ENCODE measurements around the gene ODC1.

ODC1 gene

DNA sequence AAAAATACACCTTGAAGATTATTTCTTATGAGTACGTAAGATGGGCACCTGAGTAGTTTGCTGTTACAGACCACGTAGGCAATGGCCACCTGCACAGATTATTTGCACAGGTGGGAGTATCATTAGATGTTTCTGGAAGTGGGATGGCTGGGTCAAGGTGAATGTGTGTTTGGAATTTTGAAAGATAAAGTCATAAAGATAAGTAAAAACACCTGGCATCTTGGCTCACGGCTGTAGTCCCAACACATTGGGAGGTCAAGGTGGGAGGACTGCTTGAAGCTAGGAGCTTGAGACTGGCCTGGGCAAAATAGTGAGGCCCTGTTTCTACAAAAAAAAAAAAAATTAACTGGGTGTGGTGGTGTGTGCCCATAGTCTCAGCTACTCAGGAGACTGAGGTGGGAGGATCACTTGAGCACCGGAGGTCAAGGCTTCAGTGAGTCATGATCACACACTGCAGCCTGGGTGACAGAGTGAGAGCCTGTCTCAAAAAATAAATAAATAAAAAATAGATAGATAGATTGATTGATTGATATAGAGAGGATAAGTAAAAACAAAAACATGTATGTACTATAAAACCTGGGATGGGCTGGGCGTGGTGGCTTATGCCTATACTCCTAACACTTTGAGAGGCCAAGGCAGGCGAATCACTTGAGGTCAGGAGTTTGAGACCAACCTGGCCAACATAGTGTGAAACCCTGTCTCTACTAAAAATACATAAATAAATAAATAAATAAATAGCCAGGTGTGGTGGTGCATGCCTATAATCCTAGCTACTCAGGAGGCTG is 30.4 kb downstream of the ODC1 start:
- no peak for DNase-seq (ENCODE audit: low spot score)
- TF ChIP-seq, protein P1, sequence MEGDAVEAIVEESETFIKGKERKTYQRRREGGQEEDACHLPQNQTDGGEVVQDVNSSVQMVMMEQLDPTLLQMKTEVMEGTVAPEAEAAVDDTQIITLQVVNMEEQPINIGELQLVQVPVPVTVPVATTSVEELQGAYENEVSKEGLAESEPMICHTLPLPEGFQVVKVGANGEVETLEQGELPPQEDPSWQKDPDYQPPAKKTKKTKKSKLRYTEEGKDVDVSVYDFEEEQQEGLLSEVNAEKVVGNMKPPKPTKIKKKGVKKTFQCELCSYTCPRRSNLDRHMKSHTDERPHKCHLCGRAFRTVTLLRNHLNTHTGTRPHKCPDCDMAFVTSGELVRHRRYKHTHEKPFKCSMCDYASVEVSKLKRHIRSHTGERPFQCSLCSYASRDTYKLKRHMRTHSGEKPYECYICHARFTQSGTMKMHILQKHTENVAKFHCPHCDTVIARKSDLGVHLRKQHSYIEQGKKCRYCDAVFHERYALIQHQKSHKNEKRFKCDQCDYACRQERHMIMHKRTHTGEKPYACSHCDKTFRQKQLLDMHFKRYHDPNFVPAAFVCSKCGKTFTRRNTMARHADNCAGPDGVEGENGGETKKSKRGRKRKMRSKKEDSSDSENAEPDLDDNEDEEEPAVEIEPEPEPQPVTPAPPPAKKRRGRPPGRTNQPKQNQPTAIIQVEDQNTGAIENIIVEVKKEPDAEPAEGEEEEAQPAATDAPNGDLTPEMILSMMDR (IDR thresholded peaks at IDR 0.05; ENCODE audit: extremely low read depth, insufficient read depth, missing control alignments), result no peak
- in situ Hi-C loops (cut with MboI; ENCODE audit: low pct_unique_long_range_greater_than_20kb, low sequenced_read_pairs, unreplicated experiment), result loop anchor here (5.0 kb wide), 1 partner anchor 285 kb away; no protein-coding TSS in a partner anchor

DNA sequence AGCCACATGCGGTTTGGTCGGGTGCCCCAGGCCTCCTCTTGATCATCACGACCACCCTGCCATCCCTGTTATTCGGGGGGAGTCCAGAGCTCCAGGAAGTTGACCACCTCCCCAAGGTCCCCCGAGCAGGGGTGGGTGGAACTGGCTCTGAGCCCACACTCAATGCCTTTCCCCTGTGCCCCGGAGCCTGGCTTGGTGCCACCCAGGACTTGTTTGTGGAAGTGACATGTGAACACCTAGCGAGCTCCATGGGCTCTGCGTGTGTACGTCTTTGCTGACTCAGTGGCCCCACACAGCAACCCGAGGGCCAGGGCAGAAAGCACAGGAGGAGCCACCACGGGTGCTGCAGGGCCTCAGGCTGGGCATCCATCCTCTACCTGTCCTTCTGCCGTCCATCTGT is 32.5 kb downstream of the ODC1 start:
- in situ Hi-C loops (cut with MboI; ENCODE audit: low pct_unique_long_range_greater_than_20kb, low sequenced_read_pairs, unreplicated experiment), result loop anchor here (5.0 kb wide), 1 partner anchor 283 kb away; no protein-coding TSS in a partner anchor
- TF ChIP-seq, protein P1 (IDR thresholded peaks at IDR 0.05; ENCODE audit: extremely low read depth, insufficient read depth, missing control alignments), result no peak
- DNase-seq (ENCODE audit: low spot score), result no peak

DNA sequence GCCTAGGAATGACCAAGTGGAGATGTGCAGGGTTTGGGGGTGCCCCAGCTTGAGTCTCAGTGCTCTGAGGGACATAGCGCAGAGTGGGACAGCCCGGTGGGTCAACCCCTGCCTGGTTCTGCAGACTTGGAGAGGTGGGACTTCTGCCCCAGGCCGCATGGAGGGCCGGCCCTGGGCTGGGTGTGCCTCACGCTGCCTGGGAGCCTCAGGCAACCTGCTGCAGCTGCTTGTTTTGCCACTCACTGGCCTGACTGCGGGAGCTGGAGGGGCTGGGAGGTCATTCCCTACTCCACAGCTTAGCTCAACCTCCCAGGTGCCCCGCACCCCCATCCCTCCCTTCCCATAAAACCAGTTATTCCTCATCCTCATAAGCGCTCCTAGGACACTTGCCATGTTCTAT is 33.1 kb downstream of the ODC1 start:
- TF ChIP-seq, protein P1 (IDR thresholded peaks at IDR 0.05; ENCODE audit: extremely low read depth, insufficient read depth, missing control alignments), result no peak
- in situ Hi-C loops (cut with MboI; ENCODE audit: low pct_unique_long_range_greater_than_20kb, low sequenced_read_pairs, unreplicated experiment), result loop anchor here (5.0 kb wide), 1 partner anchor 283 kb away; no protein-coding TSS in a partner anchor

DNA sequence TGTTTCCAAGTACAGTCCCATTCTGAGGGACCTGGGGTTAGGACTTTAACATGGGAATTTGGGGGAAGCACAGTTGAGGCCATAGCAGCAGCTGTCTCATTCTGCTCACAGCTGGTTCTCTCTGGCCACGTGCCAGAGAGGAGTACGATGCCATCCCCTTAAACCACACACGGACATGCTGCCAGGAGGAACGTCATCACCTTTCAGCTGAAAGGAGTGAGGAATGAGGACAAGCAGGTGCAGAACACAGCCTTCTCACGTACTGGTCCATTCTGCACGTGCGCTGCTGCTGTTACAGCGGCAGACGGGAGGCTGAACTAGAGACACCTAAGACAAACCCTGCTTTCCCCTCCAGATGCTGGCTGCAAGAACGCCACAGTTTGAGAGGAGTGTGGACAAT is 33.5 kb downstream of the ODC1 start:
- no peak for DNase-seq (ENCODE audit: low spot score)
- in situ Hi-C loops (cut with MboI; ENCODE audit: low pct_unique_long_range_greater_than_20kb, low sequenced_read_pairs, unreplicated experiment), result no loop called here
- TF ChIP-seq, protein P1 (IDR thresholded peaks at IDR 0.05; ENCODE audit: extremely low read depth, insufficient read depth, missing control alignments), result no peak

More for the DNA sequence above, 33.1 kb downstream of the ODC1 start:
- no peak for DNase-seq (ENCODE audit: low spot score)

DNA sequence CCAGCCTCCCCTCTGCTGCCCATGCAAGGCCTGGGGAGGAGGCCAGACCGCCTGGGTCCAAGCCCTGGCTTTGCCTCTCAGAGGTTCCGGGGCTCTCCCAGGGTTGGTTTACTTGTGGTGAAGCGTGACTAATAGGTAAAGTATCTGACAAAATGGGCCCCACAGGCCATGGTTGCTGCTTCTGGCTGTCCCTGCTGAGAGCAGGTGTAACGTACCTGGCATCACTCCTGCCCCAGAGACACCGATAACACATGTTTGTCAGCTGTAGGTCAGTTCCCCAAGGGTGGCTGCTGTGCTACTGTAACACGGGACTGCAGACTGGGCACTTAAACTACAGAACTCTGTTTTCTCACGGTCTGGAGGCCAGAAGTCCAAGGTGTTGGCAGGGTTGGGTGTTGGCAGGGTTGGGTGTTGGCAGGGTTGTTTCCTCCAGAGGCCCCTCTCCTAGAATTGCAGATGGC is 34.1 kb downstream of the ODC1 start:
- in situ Hi-C loops (cut with MboI; ENCODE audit: low pct_unique_long_range_greater_than_20kb, low sequenced_read_pairs, unreplicated experiment), result no loop called here
- TF ChIP-seq, protein P1 (IDR thresholded peaks at IDR 0.05; ENCODE audit: extremely low read depth, insufficient read depth, missing control alignments), result no peak
- DNase-seq (ENCODE audit: low spot score), result peak; percentile 47

DNA sequence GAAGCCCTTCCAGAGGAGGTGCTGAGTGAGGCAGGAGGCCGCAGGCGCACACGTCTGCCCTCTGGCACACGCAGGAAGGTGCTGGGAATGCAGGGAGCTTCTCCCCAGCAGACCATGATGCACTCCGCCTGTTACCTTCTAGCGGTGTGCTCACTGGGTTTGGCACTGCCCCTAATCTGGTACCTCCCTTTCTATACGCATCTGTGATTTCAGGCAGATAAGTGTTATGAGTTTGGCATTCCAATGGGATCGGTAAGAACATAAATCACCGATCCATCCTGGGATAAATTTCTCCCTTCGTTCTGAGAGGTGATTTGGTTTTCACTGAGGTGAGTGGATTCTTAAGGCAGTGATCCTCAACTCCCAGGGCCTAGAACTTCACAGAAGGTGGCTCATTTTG is 34.6 kb downstream of the ODC1 start:
- no peak for DNase-seq (ENCODE audit: low spot score)
- TF ChIP-seq, protein P1 (IDR thresholded peaks at IDR 0.05; ENCODE audit: extremely low read depth, insufficient read depth, missing control alignments), result no peak
- in situ Hi-C loops (cut with MboI; ENCODE audit: low pct_unique_long_range_greater_than_20kb, low sequenced_read_pairs, unreplicated experiment), result no loop called here
